ENCODE results near the gene ELP4.
"Not testable (repeated sequence)": the region's sequence is repeated elsewhere in the genome, so short reads cannot be mapped to it uniquely, and the experiment has no call there.

Gene ELP4

GRCh38 chr11:31531293-31531692 is 21.7 kb downstream of the ELP4 start:
- no peak for DNase-seq (ENCODE audit: low read depth, low spot score)
- H3K27ac ChIP-seq = no peak overlapping the region

- no peak overlapping the region for H3K27ac ChIP-seq
- no peak for DNase-seq (ENCODE audit: low read depth, low spot score)
These were observed 25.9 kb downstream of the ELP4 start for GRCh38 chr11:31535479-31535878.

GRCh38 chr11:31542862-31543261 is 33.3 kb downstream of the ELP4 start:
- DNase-seq (ENCODE audit: low read depth, low spot score) = no peak
- H3K27ac ChIP-seq = no peak overlapping the region

- DNase-seq (ENCODE audit: low read depth, low spot score) = no peak
- H3K27ac ChIP-seq = no peak overlapping the region
These were observed 46.4 kb downstream of the ELP4 start for GRCh38 chr11:31555938-31556337.

GRCh38 chr11:31558001-31558400 is 48.4 kb downstream of the ELP4 start:
- no peak overlapping the region for H3K27ac ChIP-seq
- no peak for DNase-seq (ENCODE audit: low read depth, low spot score)

- peak; percentile 0 for DNase-seq (ENCODE audit: low read depth, low spot score)
These were observed 51.4 kb downstream of the ELP4 start for GRCh38 chr11:31560842-31561476.

GRCh38 chr11:31564517-31564916 is 55.0 kb downstream of the ELP4 start:
- DNase-seq (ENCODE audit: low read depth, low spot score); H3K27ac ChIP-seq: not testable (repeated sequence)

More at GRCh38 chr11:31560842-31561476, 51.4 kb downstream of the ELP4 start:
- H3K27ac ChIP-seq = no peak overlapping the region

GRCh38 chr11:31574133-31574532 is 64.6 kb downstream of the ELP4 start:
- DNase-seq (ENCODE audit: low read depth, low spot score); H3K27ac ChIP-seq: not testable (repeated sequence)

- not testable (repeated sequence) for H3K27ac ChIP-seq; DNase-seq (ENCODE audit: low read depth, low spot score)
These were observed 66.2 kb downstream of the ELP4 start for GRCh38 chr11:31575764-31576163.

GRCh38 chr11:31579412-31579811 is 69.8 kb downstream of the ELP4 start:
- H3K27ac ChIP-seq; DNase-seq (ENCODE audit: low read depth, low spot score): not testable (repeated sequence)

- no peak for DNase-seq (ENCODE audit: low read depth, low spot score)
- H3K27ac ChIP-seq = no peak overlapping the region
These were observed 73.1 kb downstream of the ELP4 start for GRCh38 chr11:31582697-31583096.

- DNase-seq (ENCODE audit: low read depth, low spot score) = no peak
- no peak overlapping the region for H3K27ac ChIP-seq
These were observed 88.9 kb downstream of the ELP4 start for GRCh38 chr11:31598454-31598853.

GRCh38 chr11:31601635-31602282 is 92.2 kb downstream of the ELP4 start:
- DNase-seq (ENCODE audit: low read depth, low spot score) = no peak

GRCh38 chr11:31606893-31607292 is 97.3 kb downstream of the ELP4 start:
- no peak for DNase-seq (ENCODE audit: low read depth, low spot score)
- H3K27ac ChIP-seq = no peak overlapping the region

More at GRCh38 chr11:31601635-31602282, 92.2 kb downstream of the ELP4 start:
- no peak overlapping the region for H3K27ac ChIP-seq

GRCh38 chr11:31607914-31608313 is 98.3 kb downstream of the ELP4 start:
- DNase-seq (ENCODE audit: low read depth, low spot score) = no peak
- H3K27ac ChIP-seq = no peak overlapping the region

GRCh38 chr11:31608995-31609394 is 99.4 kb downstream of the ELP4 start:
- H3K27ac ChIP-seq = no peak overlapping the region
- DNase-seq (ENCODE audit: low read depth, low spot score) = no peak

GRCh38 chr11:31610544-31610943 is 101.0 kb downstream of the ELP4 start:
- DNase-seq (ENCODE audit: low read depth, low spot score) = no peak
- no peak overlapping the region for H3K27ac ChIP-seq

GRCh38 chr11:31617246-31617645 is 107.7 kb downstream of the ELP4 start:
- H3K27ac ChIP-seq = no peak overlapping the region
- no peak for DNase-seq (ENCODE audit: low read depth, low spot score)

GRCh38 chr11:31619980-31620379 is 110.4 kb downstream of the ELP4 start:
- DNase-seq (ENCODE audit: low read depth, low spot score) = no peak
- H3K27ac ChIP-seq = no peak overlapping the region

GRCh38 chr11:31620434-31620833 is 110.9 kb downstream of the ELP4 start:
- H3K27ac ChIP-seq = no peak overlapping the region
- DNase-seq (ENCODE audit: low read depth, low spot score) = no peak

- no peak overlapping the region for H3K27ac ChIP-seq
These were observed 116.3 kb downstream of the ELP4 start for GRCh38 chr11:31625868-31626267.

GRCh38 chr11:31628111-31628510 is 118.5 kb downstream of the ELP4 start:
- no peak overlapping the region for H3K27ac ChIP-seq
- no peak for DNase-seq (ENCODE audit: low read depth, low spot score)

More at GRCh38 chr11:31625868-31626267, 116.3 kb downstream of the ELP4 start:
- DNase-seq (ENCODE audit: low read depth, low spot score) = no peak

Measured in epithelial cell of prostate (primary cell).